HL-60/S4 treated with retinoic acid at 250 ng/mL for 4 days and 3 days (cell line): Measurements from ENCODE around the gene CUL9.

Experiments
- in situ Hi-C: fragments of 300-500 bp; cut with MboI; formaldehyde crosslinking; loops from 2 replicates; pipeline ENCODE4 v1.7.0; 2022; ENCODE audit warnings: low sequenced_read_pairs

The CUL9 gene

GRCh38 chr6:43254138-43254817 is 72.3 kb downstream of the CUL9 start:
- in situ Hi-C loops: loop anchor here (25.0 kb wide), 1 partner anchor 233 kb away; the partner anchor contains the start of gene TJAP1

- in situ Hi-C loops: loop anchor here (25.0 kb wide), 1 partner anchor 232 kb away; the partner anchor contains the start of gene TJAP1
Measured at GRCh38 chr6:43254846-43255245, 72.8 kb downstream of the CUL9 start.

GRCh38 chr6:43255408-43256054 is 73.5 kb downstream of the CUL9 start:
- in situ Hi-C loops: loop anchor here (25.0 kb wide), 1 partner anchor 232 kb away; the partner anchor contains the start of gene TJAP1

- in situ Hi-C loops: loop anchor here (25.0 kb wide), 1 partner anchor 230 kb away; the partner anchor contains the start of gene TJAP1
Measured at GRCh38 chr6:43256670-43257366, 74.8 kb downstream of the CUL9 start.

- in situ Hi-C loops: loop anchor here (25.0 kb wide), 1 partner anchor 230 kb away; the partner anchor contains the start of gene TJAP1
Measured at GRCh38 chr6:43257367-43258145, 75.6 kb downstream of the CUL9 start.

- in situ Hi-C loops: loop anchor here (25.0 kb wide), 1 partner anchor 229 kb away; the partner anchor contains the start of gene TJAP1
Measured at GRCh38 chr6:43258180-43258579, 76.2 kb downstream of the CUL9 start.

GRCh38 chr6:43258807-43259686 is 77.1 kb downstream of the CUL9 start:
- in situ Hi-C loops: loop anchor here (25.0 kb wide), 1 partner anchor 228 kb away; the partner anchor contains the start of gene TJAP1

GRCh38 chr6:43260791-43261190 is 78.8 kb downstream of the CUL9 start:
- in situ Hi-C loops: loop anchor here (25.0 kb wide), 1 partner anchor 227 kb away; the partner anchor contains the start of gene TJAP1

- in situ Hi-C loops: loop anchor here (25.0 kb wide), 1 partner anchor 226 kb away; the partner anchor contains the start of gene TJAP1
Measured at GRCh38 chr6:43261198-43261597, 79.2 kb downstream of the CUL9 start.

- in situ Hi-C loops: loop anchor here (25.0 kb wide), 1 partner anchor 225 kb away; the partner anchor contains the start of gene TJAP1
Measured at GRCh38 chr6:43262000-43262779, 80.2 kb downstream of the CUL9 start.

- in situ Hi-C loops: loop anchor here (25.0 kb wide), 1 partner anchor 224 kb away; the partner anchor contains the start of gene TJAP1
Measured at GRCh38 chr6:43262780-43263313, 80.9 kb downstream of the CUL9 start.

GRCh38 chr6:43263314-43264178 is 81.5 kb downstream of the CUL9 start:
- in situ Hi-C loops: loop anchor here (25.0 kb wide), 1 partner anchor 224 kb away; the partner anchor contains the start of gene TJAP1

GRCh38 chr6:43264599-43265145 is 82.7 kb downstream of the CUL9 start:
- in situ Hi-C loops: loop anchor here (25.0 kb wide), 1 partner anchor 223 kb away; the partner anchor contains the start of gene TJAP1

GRCh38 chr6:43265564-43265963 is 83.6 kb downstream of the CUL9 start:
- in situ Hi-C loops: loop anchor here (25.0 kb wide), 1 partner anchor 222 kb away; the partner anchor contains the start of gene TJAP1

- in situ Hi-C loops: loop anchor here (25.0 kb wide), 1 partner anchor 220 kb away; the partner anchor contains the start of gene TJAP1
Measured at GRCh38 chr6:43267619-43268354, 85.8 kb downstream of the CUL9 start.

GRCh38 chr6:43268355-43268700 is 86.3 kb downstream of the CUL9 start:
- in situ Hi-C loops: loop anchor here (25.0 kb wide), 1 partner anchor 219 kb away; the partner anchor contains the start of gene TJAP1
